Esophagus muscularis mucosa (tissue), 4 donors: ENCODE measurements around the gene GSC. TPM values are rescaled to one million over a fixed set of nuclear protein-coding genes. Genes with fewer than 3 reads are reported as not detected.
A peak's percentile ranks its signal among the peaks of the same experiment; 100 is the strongest.

ENCODE experiments used
- DNase-seq: peaks from one replicate; pipeline ENCODE4 v3.0.0-alpha.2; 2017; ENCODE audit errors: extremely low spot score
- H3K27ac ChIP-seq, 4 donors: fragments of 200-600 bp; sonication (generic); replicated peaks in 1 of 4; 1 replicate in 3 of 4; 2 replicates in 1 of 4; pipeline ENCODE4 v1.5.1; 2016 to 2019; ENCODE audit warnings: mild to moderate bottlenecking in 1 of 4
- H3K27me3 ChIP-seq, 4 donors: fragments of 200-600 bp; sonication (generic); one replicate each; pipeline versions ENCODE4 v1.5.1 to v1.6.0; 2016 to 2019
- H3K36me3 ChIP-seq, 4 donors: fragments of 200-600 bp; sonication (generic); one replicate each; pipeline ENCODE4 v1.5.1; 2016 to 2019
- H3K4me1 ChIP-seq, 4 donors: fragments of 200-600 bp; sonication (generic); one replicate each; pipeline ENCODE4 v1.5.1; 2016 to 2019
- H3K4me3 ChIP-seq, 4 donors: fragments of 200-600 bp; sonication (generic); 1 replicate in 2 of 4; 2 replicates in 2 of 4; pipeline ENCODE4 v1.5.1; 2016 to 2019; ENCODE audit warnings: mild to moderate bottlenecking in 4 of 4, moderate library complexity in 1 of 4
- H3K9me3 ChIP-seq, 4 donors: fragments of 200-600 bp; sonication (generic); 1 replicate in 3 of 4; 2 replicates in 1 of 4; pipeline ENCODE4 v1.5.1; 2016 to 2019
- CTCF ChIP-seq, 3 experiments: fragments of 200-600 bp in 2 of 3; fragments of 450-650 bp in 1 of 3; sonication (generic) in 2 of 3; IDR thresholded peaks; one replicate each; pipeline ENCODE4 v1.5.1; 2017 to 2019; ENCODE audit warnings: antibody characterized with exemption in 3 of 3, mild to moderate bottlenecking in 2 of 3, moderate library complexity in 1 of 3
- EP300 ChIP-seq: sonication (generic); formaldehyde crosslinking; IDR thresholded peaks from one replicate; pipeline ENCODE4 v1.6.1; 2017; ENCODE audit warnings: antibody characterized with exemption
- POLR2A ChIP-seq: fragments of 450-650 bp; IDR thresholded peaks from one replicate; pipeline ENCODE4 v1.6.1; 2017; ENCODE audit warnings: antibody characterized with exemption, moderate library complexity, mild to moderate bottlenecking, low read depth
- POLR2AphosphoS5 ChIP-seq, 2 donors: sonication (generic); formaldehyde crosslinking; IDR thresholded peaks; one replicate each; pipeline ENCODE4 v1.6.1; 2017; ENCODE audit warnings: antibody characterized with exemption in 2 of 2
- WGBS: methylation state at CpG from one replicate; pipeline ENCODE4 v1.1.5; 2018; 5-methylcytosine and 5-hydroxymethylcytosine counted together
- intact Hi-C: fragments of 100-400 bp; cut with DNase I; formaldehyde crosslinking; loops from one replicate; pipeline ENCODE4 v1.15.1; 2023
- total RNA-seq, 4 donors: library from RNA; depleted of rRNA; stranded (reverse); fragments of >200 nt; gene quantifications; one replicate each; pipeline versions ENCODE4 v1.1.0 to v1.2.1, GENCODE V29; 2016

The GSC gene
- total RNA-seq, 4 donors from 2014 or later: 0.91 to 0.98 TPM; not detected in 2

- H3K4me3 ChIP-seq: peak overlapping the region in 1 of 4 donors; percentile 61
- H3K27ac ChIP-seq: no peak overlapping the region
- no peak for DNase-seq
- 41% methylated on average over 9 of the region's 9 CpGs for WGBS
- TF ChIP-seq POLR2A: no peak
- no peak for TF ChIP-seq CTCF (IDR thresholded peaks at IDR 0.05)
- no peak for TF ChIP-seq EP300
- TF ChIP-seq POLR2AphosphoS5 (IDR thresholded peaks at IDR 0.05): no peak
- peaks cover 3 to 100% (median 92%) of the 10 kb centered on the region in 4 donors for H3K27me3 ChIP-seq
- H3K4me1 ChIP-seq: peaks cover 27 to 53% (median 32%) of the 10 kb centered on the region in 4 donors
- intact Hi-C loops: no loop called here
- no peaks in the 10 kb centered on the region for H3K36me3 ChIP-seq
- no peaks in the 10 kb centered on the region for H3K9me3 ChIP-seq
Observed at GRCh38 chr14:94770815-94771157, 873 bp upstream of the GSC start.

- Histone ChIP-seq H3K4me3 (peak overlapping the region; percentile 55 to 72 (median 58)), H3K4me1 (peaks cover 27 to 53% (median 30%) of the 10 kb centered on the region in 4 donors), H3K27me3 (peaks cover 3 to 100% (median 91%) of the 10 kb centered on the region in 4 donors), H3K36me3 (no peaks in the 10 kb centered on the region), H3K27ac (no peak overlapping the region), H3K9me3 (no peaks in the 10 kb centered on the region)
- DNase-seq: no peak
- 12% methylated on average over 18 of the region's 18 CpGs for WGBS
- TF ChIP-seq POLR2A (no peak), CTCF (IDR thresholded peaks at IDR 0.05) (no peak), POLR2AphosphoS5 (IDR thresholded peaks at IDR 0.05) (no peak), EP300 (no peak)
- intact Hi-C loops: no loop called here
Observed at GRCh38 chr14:94770251-94770749, 387 bp upstream of the GSC start.

GRCh38 chr14:94768521-94769390, 1.2 kb downstream of the GSC start:
- Histone ChIP-seq H3K4me1 (peaks cover 27 to 49% (median 30%) of the 10 kb centered on the region in 4 donors), H3K27me3 (peaks cover 3 to 100% (median 77%) of the 10 kb centered on the region in 4 donors), H3K4me3 (peak overlapping the region; percentile 55 to 72 (median 58)), H3K9me3 (no peaks in the 10 kb centered on the region), H3K36me3 (no peaks in the 10 kb centered on the region), H3K27ac (no peak overlapping the region)
- intact Hi-C loops: no loop called here
- 5% methylated on average over 34 of the region's 82 CpGs for WGBS
- TF ChIP-seq POLR2AphosphoS5 (IDR thresholded peaks at IDR 0.05) (no peak), POLR2A (no peak), CTCF (IDR thresholded peaks at IDR 0.05) (no peak), EP300 (no peak)
- DNase-seq: no peak

GRCh38 chr14:94768141-94768520, 1.8 kb downstream of the GSC start:
- Histone ChIP-seq H3K9me3 (no peaks in the 10 kb centered on the region), H3K27ac (no peak overlapping the region), H3K36me3 (no peaks in the 10 kb centered on the region), H3K4me3 (peak overlapping the region; percentile 55 to 72 (median 58)), H3K27me3 (peaks cover 3 to 100% (median 70%) of the 10 kb centered on the region in 4 donors), H3K4me1 (peaks cover 27 to 42% (median 29%) of the 10 kb centered on the region in 4 donors)
- no peak for TF ChIP-seq CTCF (IDR thresholded peaks at IDR 0.05)
- no peak for TF ChIP-seq POLR2A
- no peak for TF ChIP-seq EP300
- intact Hi-C loops: no loop called here
- DNase-seq: no peak
- WGBS: 18% methylated on average over 21 of the region's 26 CpGs
